ENCODE measurements around the gene ZFAND6. TPM values are rescaled to one million over a fixed set of nuclear protein-coding genes. Genes with fewer than 3 reads are reported as not detected.

ZFAND6 gene
- polyA plus RNA-seq, 1 donor from 2014 or later = 353 TPM

- peak overlapping the region; percentile 92 for H3K4me2 ChIP-seq (ENCODE audit: low read length)
- H3K36me3 ChIP-seq (ENCODE audit: insufficient read depth, low read length) = no peaks in the 10 kb centered on the region
- H3K9ac ChIP-seq (ENCODE audit: low read length) = no peak overlapping the region
- H3F3A ChIP-seq (ENCODE audit: insufficient read depth, low read length, poor library complexity, severe bottlenecking) = peaks cover 8% of the 10 kb centered on the region
- TF ChIP-seq CTCF (IDR thresholded peaks at IDR 0.05; ENCODE audit: poor library complexity, severe bottlenecking) (no peak), RAD21 (conservative IDR thresholded peaks at IDR 0.05) (no peak), EP300 (conservative IDR thresholded peaks at IDR 0.05; ENCODE audit: poor library complexity, severe bottlenecking) (no peak), SMC3 (conservative IDR thresholded peaks at IDR 0.05; ENCODE audit: poor library complexity) (no peak), EZH2 (IDR thresholded peaks at IDR 0.05; ENCODE audit: borderline replicate concordance, insufficient read depth, low read length, poor library complexity, severe bottlenecking) (no peak), MXI1 (conservative IDR thresholded peaks at IDR 0.05; ENCODE audit: poor library complexity, severe bottlenecking) (no peak), REST (IDR thresholded peaks at IDR 0.05; ENCODE audit: borderline replicate concordance) (no peak), TAF1 (IDR thresholded peaks at IDR 0.05; ENCODE audit: low read depth) (no peak), POLR2AphosphoS5 (IDR thresholded peaks at IDR 0.05) (no peak)
- H3K27ac ChIP-seq (ENCODE audit: low read length) = no peak overlapping the region
- no peaks in the 10 kb centered on the region for H3K9me3 ChIP-seq (ENCODE audit: low read length)
- H3K27me3 ChIP-seq (ENCODE audit: insufficient read depth, low read depth, low read length) = no peaks in the 10 kb centered on the region
- no peaks in the 10 kb centered on the region for H4K20me1 ChIP-seq (ENCODE audit: insufficient read depth)
- H3K79me2 ChIP-seq (replicated peaks; ENCODE audit: insufficient read depth, low read length) = no peaks in the 10 kb centered on the region
- peak overlapping the region; percentile 73 for H3K4me3 ChIP-seq (ENCODE audit: low read length)
- H2AFZ ChIP-seq (ENCODE audit: low read depth, low read length) = no peak overlapping the region
- H3K9me2 ChIP-seq (ENCODE audit: insufficient read depth, low read length) = no peaks in the 10 kb centered on the region
These were observed 94.4 kb downstream of the ZFAND6 start for GRCh38 chr15:80153900-80154299.

DNA sequence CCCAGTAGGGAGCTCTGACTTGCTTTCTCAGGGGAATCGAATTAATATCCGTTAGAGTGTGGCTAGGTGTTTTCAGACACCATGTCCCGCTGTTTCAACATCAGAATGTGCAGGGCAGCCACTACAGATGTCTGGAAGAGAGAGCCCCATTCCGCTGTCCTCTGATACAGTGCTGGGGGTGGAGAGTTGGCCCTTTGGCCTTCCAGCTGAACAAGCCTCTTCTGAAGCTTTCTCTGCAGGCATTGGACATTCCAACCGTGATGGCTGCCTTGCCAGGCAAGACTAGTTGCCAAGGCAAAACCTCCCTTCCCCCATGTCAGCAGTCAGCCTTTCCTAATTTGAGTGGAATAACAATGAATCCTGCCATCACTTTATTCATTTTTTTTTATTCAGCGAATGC lies 94.9 kb downstream of the ZFAND6 start:
- Histone ChIP-seq H3K4me2 (ENCODE audit: low read length) (no peak overlapping the region), H2AFZ (ENCODE audit: low read depth, low read length) (no peak overlapping the region), H3K4me3 (ENCODE audit: low read length) (peak overlapping the region; percentile 73), H4K20me1 (ENCODE audit: insufficient read depth) (no peaks in the 10 kb centered on the region), H3K9me3 (ENCODE audit: low read length) (no peaks in the 10 kb centered on the region), H3K79me2 (replicated peaks; ENCODE audit: insufficient read depth, low read length) (no peaks in the 10 kb centered on the region), H3K9ac (ENCODE audit: low read length) (no peak overlapping the region), H3K27me3 (ENCODE audit: insufficient read depth, low read depth, low read length) (no peaks in the 10 kb centered on the region), H3F3A (ENCODE audit: insufficient read depth, low read length, poor library complexity, severe bottlenecking) (peaks cover 8% of the 10 kb centered on the region), H3K36me3 (ENCODE audit: insufficient read depth, low read length) (no peaks in the 10 kb centered on the region), H3K9me2 (ENCODE audit: insufficient read depth, low read length) (no peaks in the 10 kb centered on the region), H3K27ac (ENCODE audit: low read length) (no peak overlapping the region)
- TF ChIP-seq SMC3 (conservative IDR thresholded peaks at IDR 0.05; ENCODE audit: poor library complexity) = no peak
- no peak for TF ChIP-seq TAF1 (IDR thresholded peaks at IDR 0.05; ENCODE audit: low read depth)
- TF ChIP-seq EZH2 (IDR thresholded peaks at IDR 0.05; ENCODE audit: borderline replicate concordance, insufficient read depth, low read length, poor library complexity, severe bottlenecking) = no peak
- TF ChIP-seq MXI1 (conservative IDR thresholded peaks at IDR 0.05; ENCODE audit: poor library complexity, severe bottlenecking) = no peak
